Measurements from ENCODE around the gene SIX3.

The SIX3 gene

GRCh38 chr2:44954889-44955592 is 13.5 kb downstream of the SIX3 start:
- no peak for DNase-seq (ENCODE audit: low read depth in 2 of 3, low spot score in 1 of 3)

- peak; percentile 50 to 76 (median 74) for DNase-seq (ENCODE audit: low read depth in 2 of 3, low spot score in 1 of 3)
Measured at GRCh38 chr2:44955593-44956392, 14.3 kb downstream of the SIX3 start.

- DNase-seq (ENCODE audit: low read depth in 2 of 3, low spot score in 1 of 3), result no peak
Measured at GRCh38 chr2:44956843-44957242, 15.3 kb downstream of the SIX3 start.

- no peak for DNase-seq (ENCODE audit: low read depth in 2 of 3, low spot score in 1 of 3)
Measured at GRCh38 chr2:44957656-44958327, 16.3 kb downstream of the SIX3 start.

- DNase-seq (ENCODE audit: low read depth in 2 of 3, low spot score in 1 of 3), result no peak
Measured at GRCh38 chr2:44959855-44960254, 18.4 kb downstream of the SIX3 start.

- DNase-seq (ENCODE audit: low read depth in 2 of 3, low spot score in 1 of 3), result no peak
Measured at GRCh38 chr2:44960871-44961270, 19.4 kb downstream of the SIX3 start.

GRCh38 chr2:44962176-44962695 is 20.7 kb downstream of the SIX3 start:
- no peak for DNase-seq (ENCODE audit: low read depth in 2 of 3, low spot score in 1 of 3)

GRCh38 chr2:44964752-44965236 is 23.3 kb downstream of the SIX3 start:
- no peak for DNase-seq (ENCODE audit: low read depth in 2 of 3, low spot score in 1 of 3)

GRCh38 chr2:44965684-44966083 is 24.2 kb downstream of the SIX3 start:
- DNase-seq (ENCODE audit: low read depth in 2 of 3, low spot score in 1 of 3), result no peak

- DNase-seq (ENCODE audit: low read depth in 2 of 3, low spot score in 1 of 3), result no peak
Measured at GRCh38 chr2:44967056-44967455, 25.6 kb downstream of the SIX3 start.

- no peak for DNase-seq (ENCODE audit: low read depth in 2 of 3, low spot score in 1 of 3)
Measured at GRCh38 chr2:44967727-44968432, 26.4 kb downstream of the SIX3 start.

GRCh38 chr2:44969936-44970335 is 28.4 kb downstream of the SIX3 start:
- DNase-seq (ENCODE audit: low read depth in 2 of 3, low spot score in 1 of 3), result no peak

- DNase-seq (ENCODE audit: low read depth in 2 of 3, low spot score in 1 of 3), result no peak
Measured at GRCh38 chr2:44970846-44971450, 29.4 kb downstream of the SIX3 start.

GRCh38 chr2:44972771-44973535 is 31.5 kb downstream of the SIX3 start:
- no peak for DNase-seq (ENCODE audit: low read depth in 2 of 3, low spot score in 1 of 3)

- DNase-seq (ENCODE audit: low read depth in 2 of 3, low spot score in 1 of 3), result no peak
Measured at GRCh38 chr2:44974064-44974715, 32.7 kb downstream of the SIX3 start.

GRCh38 chr2:44975571-44976450 is 34.3 kb downstream of the SIX3 start:
- no peak for DNase-seq (ENCODE audit: low read depth in 2 of 3, low spot score in 1 of 3)

- no peak for DNase-seq (ENCODE audit: low read depth in 2 of 3, low spot score in 1 of 3)
Measured at GRCh38 chr2:44979581-44979980, 38.1 kb downstream of the SIX3 start.

Measured in stimulated activated CD4-positive, alpha-beta T cell treated with anti-CD3 and anti-CD28 coated beads, Interleukin-12 subunit alpha, Interleukin-12 subunit beta, amount 100 ng/mL, for 48 hours (primary cell).